Measurements from ENCODE around the gene ERICH2.

GRCh38 chr2:170830166-170830565, 60.0 kb downstream of the ERICH2 start:
- TF ChIP-seq CTCF (IDR thresholded peaks at IDR 0.05; ENCODE audit: low read length) (no peak), EZH2 (IDR thresholded peaks at IDR 0.05; ENCODE audit: borderline replicate concordance, low read length) (no peak)
